Measurements from ENCODE around the gene SMIM11.

DNA sequence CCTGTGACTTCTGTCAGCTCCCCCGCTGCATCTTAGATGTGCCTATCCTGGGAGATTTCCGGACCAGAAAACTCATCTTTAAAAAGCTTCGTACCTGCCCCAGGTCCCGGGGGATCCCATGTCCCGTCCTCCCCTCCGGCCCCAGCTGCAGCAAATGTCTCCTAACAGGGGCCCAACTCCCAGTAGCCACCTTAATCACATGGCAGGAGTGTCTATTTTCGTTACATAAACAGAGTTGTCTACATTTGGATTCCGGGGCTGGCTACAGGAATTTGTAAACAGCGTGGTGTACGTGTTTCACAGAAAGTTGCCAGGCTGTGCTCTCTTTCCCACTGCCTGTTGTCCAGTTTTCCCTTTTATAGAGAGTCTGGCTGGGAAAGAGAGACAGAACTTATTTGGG is 29.4 kb upstream of the SMIM11 start:
- TF ChIP-seq, protein P1, sequence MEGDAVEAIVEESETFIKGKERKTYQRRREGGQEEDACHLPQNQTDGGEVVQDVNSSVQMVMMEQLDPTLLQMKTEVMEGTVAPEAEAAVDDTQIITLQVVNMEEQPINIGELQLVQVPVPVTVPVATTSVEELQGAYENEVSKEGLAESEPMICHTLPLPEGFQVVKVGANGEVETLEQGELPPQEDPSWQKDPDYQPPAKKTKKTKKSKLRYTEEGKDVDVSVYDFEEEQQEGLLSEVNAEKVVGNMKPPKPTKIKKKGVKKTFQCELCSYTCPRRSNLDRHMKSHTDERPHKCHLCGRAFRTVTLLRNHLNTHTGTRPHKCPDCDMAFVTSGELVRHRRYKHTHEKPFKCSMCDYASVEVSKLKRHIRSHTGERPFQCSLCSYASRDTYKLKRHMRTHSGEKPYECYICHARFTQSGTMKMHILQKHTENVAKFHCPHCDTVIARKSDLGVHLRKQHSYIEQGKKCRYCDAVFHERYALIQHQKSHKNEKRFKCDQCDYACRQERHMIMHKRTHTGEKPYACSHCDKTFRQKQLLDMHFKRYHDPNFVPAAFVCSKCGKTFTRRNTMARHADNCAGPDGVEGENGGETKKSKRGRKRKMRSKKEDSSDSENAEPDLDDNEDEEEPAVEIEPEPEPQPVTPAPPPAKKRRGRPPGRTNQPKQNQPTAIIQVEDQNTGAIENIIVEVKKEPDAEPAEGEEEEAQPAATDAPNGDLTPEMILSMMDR (conservative IDR thresholded peaks at IDR 0.05 in 1 of 2, IDR thresholded peaks at IDR 0.05 in 1 of 2; ENCODE audit: low read depth in 1 of 2, low read length in 2 of 2): no peak
- no peak for TF ChIP-seq EZH2 (IDR thresholded peaks at IDR 0.05; ENCODE audit: low read length, missing control alignments)

Measured in fibroblast of lung (primary cell).